Dermis blood vessel endothelial cell (primary cell): ENCODE measurements around the gene SPTA1. TPM values are rescaled to one million over a fixed set of nuclear protein-coding genes. Genes with fewer than 3 reads are reported as not detected.
"Not testable (repeated sequence)": the region's sequence is repeated elsewhere in the genome, so short reads cannot be mapped to it uniquely, and the experiment has no call there.

Source experiments
- DNase-seq: peaks from one replicate; pipeline ENCODE4 v3.0.0; 2010
- total RNA-seq: library from RNA; depleted of rRNA; stranded (reverse); fragments of >200 nt; gene quantifications from 2 replicates; pipeline ENCODE4 v1.2.3, GENCODE V29; 2014

SPTA1 gene
- 2.0 and 3.1 TPM in 2 replicates for total RNA-seq

GRCh38 chr1:158686111-158687009 is at the start of gene SPTA1:
TSS of gene SPTA1 (minus strand) at chr1:158686715. CDS start at chr1:158686517, 198 bp downstream.
- no peak for DNase-seq

- DNase-seq, result no peak
Observed at GRCh38 chr1:158735848-158736247, 49.3 kb upstream of the SPTA1 start.

- DNase-seq, result no peak
Observed at GRCh38 chr1:158732524-158732923, 46.0 kb upstream of the SPTA1 start.

GRCh38 chr1:158731707-158732106 is 45.2 kb upstream of the SPTA1 start:
- DNase-seq, result no peak

- no peak for DNase-seq
Observed at GRCh38 chr1:158730453-158730852, 43.9 kb upstream of the SPTA1 start.

- no peak for DNase-seq
Observed at GRCh38 chr1:158728510-158729225, 42.2 kb upstream of the SPTA1 start.

- no peak for DNase-seq
Observed at GRCh38 chr1:158724442-158724841, 37.9 kb upstream of the SPTA1 start.

GRCh38 chr1:158720620-158721019 is 34.1 kb upstream of the SPTA1 start, which contains the start of gene OR6K3:
TSS of gene OR6K3 (minus strand) at chr1:158720720. CDS start at chr1:158718115, 2,605 bp downstream.
- DNase-seq, result no peak

- no peak for DNase-seq
Observed at GRCh38 chr1:158719664-158720063, 33.1 kb upstream of the SPTA1 start.

GRCh38 chr1:158717344-158717743 is 30.8 kb upstream of the SPTA1 start:
- DNase-seq, result no peak

- DNase-seq, result no peak
Observed at GRCh38 chr1:158716335-158716734, 29.8 kb upstream of the SPTA1 start.

- no peak for DNase-seq
Observed at GRCh38 chr1:158714754-158715153, 28.2 kb upstream of the SPTA1 start.

GRCh38 chr1:158711098-158711497 is 24.6 kb upstream of the SPTA1 start:
- no peak for DNase-seq

- DNase-seq, result no peak
Observed at GRCh38 chr1:158706096-158706495, 19.6 kb upstream of the SPTA1 start.

- no peak for DNase-seq
Observed at GRCh38 chr1:158700552-158700951, 14.0 kb upstream of the SPTA1 start, which contains the start of gene OR6K2. TSS of gene OR6K2 (minus strand) at chr1:158700652. CDS start at chr1:158700652, 0 bp downstream.

- DNase-seq, result no peak
Observed at GRCh38 chr1:158694596-158694995, 8.1 kb upstream of the SPTA1 start.

GRCh38 chr1:158692356-158692755 is 5.8 kb upstream of the SPTA1 start:
- no peak for DNase-seq

- no peak for DNase-seq
Observed at GRCh38 chr1:158691907-158692306, 5.4 kb upstream of the SPTA1 start.

- not testable (repeated sequence) for DNase-seq
Observed at GRCh38 chr1:158691149-158691548, 4.6 kb upstream of the SPTA1 start.

GRCh38 chr1:158689875-158690274 is 3.4 kb upstream of the SPTA1 start:
- DNase-seq, result no peak

GRCh38 chr1:158689110-158689509 is 2.6 kb upstream of the SPTA1 start:
- no peak for DNase-seq

GRCh38 chr1:158688343-158688742 is 1.8 kb upstream of the SPTA1 start:
- DNase-seq, result not testable (repeated sequence)

GRCh38 chr1:158687037-158687436 is 522 bp upstream of the SPTA1 start:
- no peak for DNase-seq

- DNase-seq, result no peak
Observed at GRCh38 chr1:158685085-158685484, 1.4 kb downstream of the SPTA1 start.
